Measurements from ENCODE around the gene ANKRD45. TPM values are rescaled to one million over a fixed set of nuclear protein-coding genes. Genes with fewer than 3 reads are reported as not detected.
"Not testable (repeated sequence)": the region's sequence is repeated elsewhere in the genome, so short reads cannot be mapped to it uniquely, and the experiment has no call there.

Gene ANKRD45
- total RNA-seq, 1 experiment from 2014 or later, result not detected

GRCh38 chr1:173646656-173647055, 23.0 kb downstream of the ANKRD45 start:
- H3K4me3 ChIP-seq, result no peak overlapping the region
- no peaks in the 10 kb centered on the region for H3F3A ChIP-seq (ENCODE audit: insufficient read depth, low read depth)
- intact Hi-C loops (cut with micrococcal nuclease; ENCODE audit: unreplicated experiment), result no loop called here
- CTCF ChIA-PET, result no interaction called here
- no peak overlapping the region for H3K4me2 ChIP-seq
- H3K79me2 ChIP-seq (ENCODE audit: low read depth), result no peaks in the 10 kb centered on the region
- H3K27ac ChIP-seq, result no peak overlapping the region
- BruUV-seq (replicated peaks), result no TSS peak
- H3K9me3 ChIP-seq (ENCODE audit: insufficient read depth, low read depth), result no peaks in the 10 kb centered on the region; the same call in 1 of the 2 replicates
- no peaks in the 10 kb centered on the region for H3K9me2 ChIP-seq (ENCODE audit: insufficient read depth)
- POLR2A ChIA-PET (ENCODE audit: unreplicated experiment), result interaction anchor here (0.5 kb wide), 1 partner anchor 546 kb away, joined by 3 read pairs; no protein-coding TSS in a partner anchor
- H2AFZ ChIP-seq, result 0 out of 2 replicates have a peak overlapping the region, but pooled peaks have one; percentile 19
- H3K4me1 ChIP-seq (replicated peaks; ENCODE audit: insufficient read depth), result peaks cover 5% of the 10 kb centered on the region; the same call in 1 of the 2 replicates
- no peaks in the 10 kb centered on the region for H3K27me3 ChIP-seq (ENCODE audit: insufficient read depth, low read depth)
- DNase-seq, result no peak
- H4K20me1 ChIP-seq (ENCODE audit: insufficient read depth), result no peaks in the 10 kb centered on the region
- TF ChIP-seq CTCF (conservative IDR thresholded peaks at IDR 0.05), result no peak
- no peaks in the 10 kb centered on the region for H3K36me3 ChIP-seq (ENCODE audit: low read depth)

GRCh38 chr1:173642450-173643139, 27.1 kb downstream of the ANKRD45 start:
- H2AFZ ChIP-seq; H3K9me3 ChIP-seq (ENCODE audit: insufficient read depth, low read depth); POLR2A ChIA-PET (ENCODE audit: unreplicated experiment); intact Hi-C loops (cut with micrococcal nuclease; ENCODE audit: unreplicated experiment); CTCF ChIA-PET; H3K79me2 ChIP-seq (ENCODE audit: low read depth); H3K4me2 ChIP-seq; H3F3A ChIP-seq (ENCODE audit: insufficient read depth, low read depth); H3K27me3 ChIP-seq (ENCODE audit: insufficient read depth, low read depth); H3K4me1 ChIP-seq (replicated peaks; ENCODE audit: insufficient read depth); H3K9me2 ChIP-seq (ENCODE audit: insufficient read depth); H3K36me3 ChIP-seq (ENCODE audit: low read depth); H3K4me3 ChIP-seq; H3K27ac ChIP-seq; H4K20me1 ChIP-seq (ENCODE audit: insufficient read depth); BruUV-seq (replicated peaks); DNase-seq: not testable (repeated sequence)

- H3K9me3 ChIP-seq (ENCODE audit: insufficient read depth, low read depth), result peaks cover 5% of the 10 kb centered on the region; the same call in 1 of the 2 replicates
- no peaks in the 10 kb centered on the region for H3K79me2 ChIP-seq (ENCODE audit: low read depth)
- H3K36me3 ChIP-seq (ENCODE audit: low read depth), result no peaks in the 10 kb centered on the region
- no peaks in the 10 kb centered on the region for H3K4me1 ChIP-seq (replicated peaks; ENCODE audit: insufficient read depth)
- H3K27me3 ChIP-seq (ENCODE audit: insufficient read depth, low read depth), result no peaks in the 10 kb centered on the region
- no peak overlapping the region for H2AFZ ChIP-seq
- H4K20me1 ChIP-seq (ENCODE audit: insufficient read depth), result no peaks in the 10 kb centered on the region
- no peaks in the 10 kb centered on the region for H3K9me2 ChIP-seq (ENCODE audit: insufficient read depth)
- H3K4me2 ChIP-seq, result no peak overlapping the region
- BruUV-seq (replicated peaks), result no TSS peak
- intact Hi-C loops (cut with micrococcal nuclease; ENCODE audit: unreplicated experiment), result no loop called here
- POLR2A ChIA-PET (ENCODE audit: unreplicated experiment), result interaction anchor here (0.6 kb wide), 1 partner anchor 151 kb away, joined by 3 read pairs; no protein-coding TSS in a partner anchor
- no peak for DNase-seq
- no peak for TF ChIP-seq EZH2 (IDR thresholded peaks at IDR 0.05; ENCODE audit: low read depth)
- TF ChIP-seq CTCF (conservative IDR thresholded peaks at IDR 0.05), result no peak
- CTCF ChIA-PET, result no interaction called here
- H3K27ac ChIP-seq, result no peak overlapping the region
- no peaks in the 10 kb centered on the region for H3F3A ChIP-seq (ENCODE audit: insufficient read depth, low read depth)
- H3K4me3 ChIP-seq, result no peak overlapping the region
Observed at GRCh38 chr1:173639102-173639501, 30.5 kb downstream of the ANKRD45 start.

All from PC-9 (cell line).